ENCODE data around the gene NF1. TPM values are rescaled to one million over a fixed set of nuclear protein-coding genes. Genes with fewer than 3 reads are reported as not detected.

Gene NF1
- total and polyA plus RNA-seq, 2 of the 13 experiments (the other 11 are each of a cell fraction or from before 2014, with no cell fraction given) = 21.5 to 26.5 TPM

DNA sequence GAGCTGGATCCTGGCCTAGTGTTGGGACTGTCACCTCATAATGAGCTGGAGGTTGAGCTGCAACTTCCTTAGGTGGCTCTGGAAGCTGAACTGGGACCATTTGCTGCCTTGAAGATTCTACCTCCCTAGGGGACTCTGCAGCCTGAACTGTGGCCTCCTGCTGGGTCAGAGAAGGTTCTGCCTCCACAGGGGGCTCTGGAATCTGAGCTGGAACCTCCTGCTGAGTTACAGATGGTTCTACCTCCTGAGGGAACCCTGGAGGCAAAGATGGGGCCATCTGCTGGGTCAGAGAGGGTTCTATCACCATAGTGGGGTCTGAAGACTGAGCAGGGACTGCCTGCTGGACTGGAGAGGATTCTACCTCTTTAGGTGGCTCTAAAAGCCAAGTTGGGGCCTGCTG, 46.6 kb upstream of the NF1 start:
- no peaks in the 10 kb centered on the region; a peak in 2 of 5 replicates for H3K27me3 ChIP-seq (ENCODE audit: control insufficient read depth in 1 of 2, insufficient read depth in 2 of 2, low read length in 2 of 2)
- H3K4me2 ChIP-seq (ENCODE audit: low read depth, low read length) = no peak overlapping the region
- ChIA-PET CTCF (ENCODE audit: low intra/inter-chr PET ratio, low total read pairs) (no interaction called here), POLR2A (no interaction called here)
- no TSS peak for BruUV-seq (replicated peaks)
- H4K20me1 ChIP-seq (ENCODE audit: insufficient read depth, low read length) = no peaks in the 10 kb centered on the region
- peaks cover 16% of the 10 kb centered on the region for H3K4me1 ChIP-seq (ENCODE audit: insufficient read depth, low read length)
- in situ Hi-C loops (cut with HindIII; ENCODE audit: extremely low pct_ligation_motif_present, low pct_unique_long_range_greater_than_20kb) (no loop called here), intact Hi-C loops (cut with micrococcal nuclease; ENCODE audit: unreplicated experiment) (no loop called here)
- H3K9me3 ChIP-seq (ENCODE audit: low read length) = no peaks in the 10 kb centered on the region
- no peaks in the 10 kb centered on the region for H3K79me2 ChIP-seq (ENCODE audit: insufficient read depth, low read length)
- no peak for DNase-seq (ENCODE audit: low spot score)
- H3K27ac ChIP-seq (ENCODE audit: extremely low read length, insufficient read depth, low read length) = no peak overlapping the region
- no peak for ATAC-seq
- H3K36me3 ChIP-seq (replicated peaks in 1 of 2; ENCODE audit: control insufficient read depth in 1 of 2, insufficient read depth in 2 of 2, low read length in 2 of 2) = no peaks in the 10 kb centered on the region
- H3K9ac ChIP-seq (ENCODE audit: insufficient read depth, low read depth, low read length) = no peak overlapping the region
- H2AFZ ChIP-seq (ENCODE audit: low read length) = no peak overlapping the region
- no peak overlapping the region for H3K4me3 ChIP-seq (replicated peaks in 1 of 3; ENCODE audit: insufficient read depth in 1 of 3, low read depth in 2 of 3, low read length in 3 of 3)
- FAIRE-seq = no peak
- TF ChIP-seq, protein P1, sequence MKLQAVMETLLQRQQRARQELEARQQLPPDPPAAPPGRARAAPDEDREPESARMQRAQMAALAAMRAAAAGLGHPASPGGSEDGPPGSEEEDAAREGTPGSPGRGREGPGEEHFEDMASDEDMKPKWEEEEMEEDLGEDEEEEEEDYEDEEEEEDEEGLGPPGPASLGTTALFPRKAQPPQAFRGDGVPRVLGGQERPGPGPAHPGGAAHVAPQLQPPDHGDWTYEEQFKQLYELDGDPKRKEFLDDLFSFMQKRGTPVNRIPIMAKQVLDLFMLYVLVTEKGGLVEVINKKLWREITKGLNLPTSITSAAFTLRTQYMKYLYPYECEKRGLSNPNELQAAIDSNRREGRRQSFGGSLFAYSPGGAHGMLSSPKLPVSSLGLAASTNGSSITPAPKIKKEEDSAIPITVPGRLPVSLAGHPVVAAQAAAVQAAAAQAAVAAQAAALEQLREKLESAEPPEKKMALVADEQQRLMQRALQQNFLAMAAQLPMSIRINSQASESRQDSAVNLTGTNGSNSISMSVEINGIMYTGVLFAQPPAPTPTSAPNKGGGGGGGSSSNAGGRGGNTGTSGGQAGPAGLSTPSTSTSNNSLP (IDR thresholded peaks at IDR 0.05; ENCODE audit: low read depth, low read length) = no peak
- TF ChIP-seq ZMYM3 (CRISPR knock-in tag; IDR thresholded peaks at IDR 0.05) (no peak), ZSCAN31 (CRISPR knock-in tag; IDR thresholded peaks at IDR 0.05; ENCODE audit: low read depth) (no peak), RCOR2 (CRISPR knock-in tag; IDR thresholded peaks at IDR 0.05) (no peak), ELF1 (CRISPR knock-in tag; IDR thresholded peaks at IDR 0.05) (no peak), IKZF4 (CRISPR knock-in tag; IDR thresholded peaks at IDR 0.05; ENCODE audit: borderline replicate concordance, low read depth, not compliant biosample characterization) (no peak), KAT2B (IDR thresholded peaks at IDR 0.05; ENCODE audit: borderline replicate concordance, low read depth, low read length) (no peak), PITX1 (CRISPR knock-in tag; IDR thresholded peaks at IDR 0.05) (no peak), YEATS4 (CRISPR knock-in tag; IDR thresholded peaks at IDR 0.05; ENCODE audit: borderline replicate concordance) (no peak), SMAD1 (CRISPR knock-in tag; IDR thresholded peaks at IDR 0.05; ENCODE audit: borderline replicate concordance, low read depth) (no peak), ZNF557 (CRISPR knock-in tag; IDR thresholded peaks at IDR 0.05) (no peak), MBNL3 (CRISPR knock-in tag; conservative IDR thresholded peaks at IDR 0.05) (no peak)
- TF ChIP-seq, protein P2, sequence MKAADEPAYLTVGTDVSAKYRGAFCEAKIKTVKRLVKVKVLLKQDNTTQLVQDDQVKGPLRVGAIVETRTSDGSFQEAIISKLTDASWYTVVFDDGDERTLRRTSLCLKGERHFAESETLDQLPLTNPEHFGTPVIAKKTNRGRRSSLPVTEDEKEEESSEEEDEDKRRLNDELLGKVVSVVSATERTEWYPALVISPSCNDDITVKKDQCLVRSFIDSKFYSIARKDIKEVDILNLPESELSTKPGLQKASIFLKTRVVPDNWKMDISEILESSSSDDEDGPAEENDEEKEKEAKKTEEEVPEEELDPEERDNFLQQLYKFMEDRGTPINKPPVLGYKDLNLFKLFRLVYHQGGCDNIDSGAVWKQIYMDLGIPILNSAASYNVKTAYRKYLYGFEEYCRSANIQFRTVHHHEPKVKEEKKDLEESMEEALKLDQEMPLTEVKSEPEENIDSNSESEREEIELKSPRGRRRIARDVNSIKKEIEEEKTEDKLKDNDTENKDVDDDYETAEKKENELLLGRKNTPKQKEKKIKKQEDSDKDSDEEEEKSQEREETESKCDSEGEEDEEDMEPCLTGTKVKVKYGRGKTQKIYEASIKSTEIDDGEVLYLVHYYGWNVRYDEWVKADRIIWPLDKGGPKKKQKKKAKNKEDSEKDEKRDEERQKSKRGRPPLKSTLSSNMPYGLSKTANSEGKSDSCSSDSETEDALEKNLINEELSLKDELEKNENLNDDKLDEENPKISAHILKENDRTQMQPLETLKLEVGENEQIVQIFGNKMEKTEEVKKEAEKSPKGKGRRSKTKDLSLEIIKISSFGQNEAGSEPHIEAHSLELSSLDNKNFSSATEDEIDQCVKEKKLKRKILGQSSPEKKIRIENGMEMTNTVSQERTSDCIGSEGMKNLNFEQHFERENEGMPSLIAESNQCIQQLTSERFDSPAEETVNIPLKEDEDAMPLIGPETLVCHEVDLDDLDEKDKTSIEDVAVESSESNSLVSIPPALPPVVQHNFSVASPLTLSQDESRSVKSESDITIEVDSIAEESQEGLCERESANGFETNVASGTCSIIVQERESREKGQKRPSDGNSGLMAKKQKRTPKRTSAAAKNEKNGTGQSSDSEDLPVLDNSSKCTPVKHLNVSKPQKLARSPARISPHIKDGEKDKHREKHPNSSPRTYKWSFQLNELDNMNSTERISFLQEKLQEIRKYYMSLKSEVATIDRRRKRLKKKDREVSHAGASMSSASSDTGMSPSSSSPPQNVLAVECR (CRISPR knock-in tag; IDR thresholded peaks at IDR 0.05; ENCODE audit: borderline replicate concordance) = no peak
- TF ChIP-seq, protein P3, sequence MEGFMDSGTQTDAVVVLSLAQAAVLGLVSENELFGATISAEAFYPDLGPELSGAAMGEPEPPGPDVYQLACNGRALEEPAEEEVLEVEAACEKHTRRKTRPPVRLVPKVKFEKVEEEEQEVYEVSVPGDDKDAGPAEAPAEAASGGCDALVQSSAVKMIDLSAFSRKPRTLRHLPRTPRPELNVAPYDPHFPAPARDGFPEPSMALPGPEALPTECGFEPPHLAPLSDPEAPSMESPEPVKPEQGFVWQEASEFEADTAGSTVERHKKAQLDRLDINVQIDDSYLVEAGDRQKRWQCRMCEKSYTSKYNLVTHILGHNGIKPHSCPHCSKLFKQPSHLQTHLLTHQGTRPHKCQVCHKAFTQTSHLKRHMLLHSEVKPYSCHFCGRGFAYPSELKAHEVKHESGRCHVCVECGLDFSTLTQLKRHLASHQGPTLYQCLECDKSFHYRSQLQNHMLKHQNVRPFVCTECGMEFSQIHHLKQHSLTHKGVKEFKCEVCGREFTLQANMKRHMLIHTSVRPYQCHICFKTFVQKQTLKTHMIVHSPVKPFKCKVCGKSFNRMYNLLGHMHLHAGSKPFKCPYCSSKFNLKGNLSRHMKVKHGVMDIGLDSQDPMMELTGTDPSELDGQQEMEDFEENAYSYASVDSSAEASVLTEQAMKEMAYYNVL (CRISPR knock-in tag; IDR thresholded peaks at IDR 0.05; ENCODE audit: borderline replicate concordance) = no peak
